ENCODE measurements around the gene LMAN2. TPM values are rescaled to one million over a fixed set of nuclear protein-coding genes. Genes with fewer than 3 reads are reported as not detected.
A peak's percentile ranks its signal among the peaks of the same experiment; 100 is the strongest.

The LMAN2 gene
- total RNA-seq, 2 donors from 2014 or later, result 137 to 185 TPM

DNA sequence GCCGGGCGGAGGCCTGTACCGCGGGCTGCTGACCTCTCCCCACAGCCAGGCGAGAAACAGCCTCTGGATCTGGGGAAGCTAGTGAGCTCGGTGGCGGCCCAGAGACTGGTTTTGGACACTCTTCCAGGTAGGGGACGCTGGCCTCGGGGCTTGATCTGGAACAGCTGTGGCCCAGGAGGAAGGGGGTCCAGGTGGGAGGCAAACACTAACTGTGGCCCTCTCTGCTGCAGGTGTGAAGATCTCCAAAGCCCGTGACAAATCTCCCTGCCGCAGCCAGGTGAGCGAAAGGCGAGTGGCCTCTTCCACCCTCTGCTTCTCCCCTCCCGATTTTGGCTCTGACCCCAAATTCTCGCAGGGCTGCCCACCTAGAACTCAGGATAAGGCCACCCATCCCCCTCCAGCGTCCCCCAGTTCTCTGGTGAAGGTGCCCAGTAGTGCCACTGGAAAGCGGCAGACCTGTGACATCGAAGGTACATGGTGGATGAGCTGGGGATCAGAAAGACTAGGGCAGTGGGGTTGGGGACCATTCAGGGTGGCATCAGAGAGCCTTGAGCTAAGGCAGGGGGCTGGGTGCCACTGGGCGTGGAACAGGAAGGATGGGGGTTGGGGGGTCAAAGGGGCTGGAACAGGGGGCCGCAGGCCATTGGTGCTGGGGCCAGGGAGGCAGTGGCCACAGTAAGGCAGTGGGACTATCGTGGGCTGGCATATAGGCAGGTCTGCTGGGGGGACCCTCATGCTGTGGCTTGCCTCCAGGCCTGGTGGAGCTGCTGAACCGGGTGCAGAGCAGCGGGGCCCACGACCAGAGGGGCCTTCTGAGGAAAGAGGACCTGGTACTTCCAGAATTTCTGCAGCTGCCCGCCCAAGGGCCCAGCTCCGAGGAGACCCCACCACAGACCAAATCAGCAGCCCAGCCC, 19.9 kb upstream of the LMAN2 start:
- TF ChIP-seq, protein P1, sequence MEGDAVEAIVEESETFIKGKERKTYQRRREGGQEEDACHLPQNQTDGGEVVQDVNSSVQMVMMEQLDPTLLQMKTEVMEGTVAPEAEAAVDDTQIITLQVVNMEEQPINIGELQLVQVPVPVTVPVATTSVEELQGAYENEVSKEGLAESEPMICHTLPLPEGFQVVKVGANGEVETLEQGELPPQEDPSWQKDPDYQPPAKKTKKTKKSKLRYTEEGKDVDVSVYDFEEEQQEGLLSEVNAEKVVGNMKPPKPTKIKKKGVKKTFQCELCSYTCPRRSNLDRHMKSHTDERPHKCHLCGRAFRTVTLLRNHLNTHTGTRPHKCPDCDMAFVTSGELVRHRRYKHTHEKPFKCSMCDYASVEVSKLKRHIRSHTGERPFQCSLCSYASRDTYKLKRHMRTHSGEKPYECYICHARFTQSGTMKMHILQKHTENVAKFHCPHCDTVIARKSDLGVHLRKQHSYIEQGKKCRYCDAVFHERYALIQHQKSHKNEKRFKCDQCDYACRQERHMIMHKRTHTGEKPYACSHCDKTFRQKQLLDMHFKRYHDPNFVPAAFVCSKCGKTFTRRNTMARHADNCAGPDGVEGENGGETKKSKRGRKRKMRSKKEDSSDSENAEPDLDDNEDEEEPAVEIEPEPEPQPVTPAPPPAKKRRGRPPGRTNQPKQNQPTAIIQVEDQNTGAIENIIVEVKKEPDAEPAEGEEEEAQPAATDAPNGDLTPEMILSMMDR (IDR thresholded peaks at IDR 0.05), result no peak
- Histone ChIP-seq H3K27ac (peak overlapping the region; percentile 50), H3K9ac (ENCODE audit: low read depth in 2 of 2, low read length in 2 of 2) (peak overlapping the region; percentile 34 to 45), H3K27me3 (no peaks in the 10 kb centered on the region), H3K36me3 (no peaks in the 10 kb centered on the region), H3K9me3 (no peaks in the 10 kb centered on the region), H3K4me3 (peak overlapping the region; percentile 31), H3K4me1 (peaks cover 10% of the 10 kb centered on the region)
- intact Hi-C loops (cut with DNase I), result no loop called here
- DNase-seq, result no peak

DNA sequence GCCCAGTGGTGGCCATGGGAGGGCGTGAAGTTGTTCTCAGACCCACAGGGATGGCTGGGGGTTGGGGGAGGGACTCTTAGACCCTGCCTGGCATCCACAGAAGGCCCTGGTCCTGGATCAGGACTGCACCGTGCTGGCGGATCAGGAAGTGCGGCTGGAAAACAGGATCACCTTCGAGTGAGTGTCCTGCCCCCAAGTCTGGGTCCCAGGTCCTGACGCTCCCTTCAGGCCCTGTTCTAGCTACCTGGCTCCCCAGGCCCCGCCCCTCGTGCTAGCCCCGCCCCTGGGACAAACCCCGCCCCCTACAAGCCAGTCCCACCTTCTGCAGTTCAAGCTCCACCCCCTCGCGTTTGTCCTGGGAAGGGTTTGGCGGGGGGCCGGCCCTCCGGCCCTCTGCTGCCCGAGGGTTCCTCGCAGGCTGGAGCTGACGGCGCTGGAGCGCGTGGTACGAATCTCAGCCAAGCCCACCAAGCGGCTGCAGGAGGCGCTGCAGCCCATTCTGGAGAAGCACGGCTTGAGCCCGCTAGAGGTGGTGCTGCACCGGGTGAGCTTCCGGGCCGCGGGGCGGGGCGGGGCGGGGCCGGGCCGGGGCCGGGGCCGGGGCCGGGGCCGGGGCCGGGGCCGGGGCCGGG, 19.1 kb upstream of the LMAN2 start:
- Histone ChIP-seq H3K9ac (ENCODE audit: low read depth in 2 of 2, low read length in 2 of 2) (peak overlapping the region in 1 of 2 donors; percentile 45), H3K4me3 (peak overlapping the region; percentile 31), H3K4me1 (peaks cover 10% of the 10 kb centered on the region), H3K9me3 (no peaks in the 10 kb centered on the region), H3K36me3 (no peaks in the 10 kb centered on the region), H3K27ac (no peak overlapping the region), H3K27me3 (no peaks in the 10 kb centered on the region)
- DNase-seq, result peak; percentile 91
- TF ChIP-seq, protein P1 (IDR thresholded peaks at IDR 0.05), result no peak
- intact Hi-C loops (cut with DNase I), result no loop called here

DNA sequence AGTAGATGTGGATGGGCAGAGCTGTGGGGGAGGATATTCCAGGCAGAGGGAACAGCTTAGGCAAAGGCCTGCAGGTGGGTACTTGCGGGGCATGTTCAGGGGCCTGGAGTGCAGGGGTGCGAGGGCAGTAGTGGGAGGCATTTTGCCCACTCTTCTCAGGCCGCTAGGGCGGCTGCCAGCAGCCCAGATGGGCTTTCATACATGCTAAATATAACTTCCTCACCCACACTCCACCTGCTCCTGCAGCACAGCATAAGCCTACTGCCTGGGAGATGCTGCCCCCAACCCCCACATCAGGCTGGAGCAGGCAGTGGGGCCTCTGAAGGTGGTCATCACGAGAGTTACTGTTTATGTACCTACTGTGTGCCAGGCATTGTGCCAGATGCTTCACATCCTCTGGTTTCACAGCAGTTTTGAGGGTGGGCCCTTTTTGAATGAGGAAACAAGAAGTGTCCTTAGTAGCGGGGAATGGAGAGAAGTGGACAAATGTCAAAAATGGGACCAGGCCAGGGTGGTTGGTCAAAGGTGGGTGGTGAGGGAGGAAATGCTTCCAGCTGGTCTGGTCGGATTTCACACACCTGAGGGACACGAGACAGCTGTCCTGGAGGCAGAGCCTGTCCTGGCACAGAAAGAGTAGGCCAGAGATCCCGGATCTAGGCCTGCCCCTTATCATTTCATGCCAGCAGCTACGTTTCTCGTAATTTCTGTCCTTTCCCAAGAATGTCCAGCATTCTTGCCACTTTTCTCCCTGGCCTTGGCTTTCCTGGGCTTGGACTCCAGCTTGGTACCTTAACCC, 18.4 kb upstream of the LMAN2 start:
- TF ChIP-seq, protein P1 (IDR thresholded peaks at IDR 0.05), result no peak
- Histone ChIP-seq H3K9ac (ENCODE audit: low read depth in 2 of 2, low read length in 2 of 2) (no peak overlapping the region), H3K36me3 (no peaks in the 10 kb centered on the region), H3K27me3 (no peaks in the 10 kb centered on the region), H3K4me1 (peaks cover 10% of the 10 kb centered on the region), H3K4me3 (no peak overlapping the region), H3K9me3 (no peaks in the 10 kb centered on the region), H3K27ac (no peak overlapping the region)
- no peak for DNase-seq
- intact Hi-C loops (cut with DNase I), result no loop called here

DNA sequence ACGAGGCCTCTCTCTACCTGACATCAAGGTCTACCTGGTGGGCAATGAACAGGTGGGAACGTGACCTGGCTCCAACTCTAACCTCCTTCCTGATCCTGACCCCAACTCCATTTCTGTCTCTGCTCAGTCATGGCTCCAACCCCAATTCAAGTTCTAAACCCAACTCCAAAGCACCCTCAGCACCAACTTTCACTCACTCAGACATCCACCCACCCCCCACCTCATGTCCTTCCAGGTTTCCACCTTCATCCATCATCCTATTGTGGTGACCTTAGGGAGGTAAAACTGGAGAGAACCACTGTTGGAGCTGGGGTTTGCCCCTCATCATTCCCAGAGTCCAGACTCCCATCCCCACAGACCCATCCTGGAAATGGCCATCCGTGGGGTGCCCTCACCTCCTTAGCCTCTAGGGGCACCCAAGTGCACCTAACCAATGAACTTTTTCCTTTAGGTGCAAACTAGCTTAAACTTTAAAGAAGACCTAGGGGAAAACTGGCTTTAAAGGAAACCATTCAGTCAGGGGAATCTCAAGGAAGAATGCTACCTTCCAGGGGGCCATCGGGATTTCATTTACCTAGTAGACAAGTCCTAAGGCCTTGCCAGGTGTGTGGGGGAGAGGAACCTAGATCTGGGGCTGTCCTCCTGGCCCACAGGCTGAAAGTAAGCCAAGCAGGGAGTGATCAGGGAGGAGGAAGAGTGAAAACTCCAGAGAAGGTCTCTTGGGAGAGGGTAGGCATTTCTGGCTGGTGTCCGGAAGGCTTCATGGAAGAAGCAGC, 17.6 kb upstream of the LMAN2 start:
- Histone ChIP-seq H3K9ac (ENCODE audit: low read depth in 2 of 2, low read length in 2 of 2) (no peak overlapping the region), H3K27ac (no peak overlapping the region), H3K36me3 (no peaks in the 10 kb centered on the region), H3K4me3 (no peak overlapping the region), H3K4me1 (peaks cover 10% of the 10 kb centered on the region), H3K9me3 (no peaks in the 10 kb centered on the region), H3K27me3 (no peaks in the 10 kb centered on the region)
- DNase-seq, result no peak
- intact Hi-C loops (cut with DNase I), result no loop called here
- TF ChIP-seq, protein P1 (IDR thresholded peaks at IDR 0.05), result peak; percentile 52
